Body of pancreas (tissue), 4 donors: Measurements from ENCODE around the gene SERPINA5.

Source experiments
- CTCF ChIP-seq, 7 experiments: fragments of 450-650 bp in 4 of 7; fragments of 200-600 bp in 3 of 7; sonication (generic) in 3 of 7; IDR thresholded peaks; one replicate each; pipeline ENCODE4 v1.5.1; 2016 to 2019; ENCODE audit warnings: antibody characterized with exemption in 7 of 7
- POLR2A ChIP-seq, 3 donors: fragments of 450-650 bp; IDR thresholded peaks; one replicate each; pipeline ENCODE4 v1.6.1; 2016; ENCODE audit warnings: antibody characterized with exemption in 3 of 3, mild to moderate bottlenecking in 2 of 3

- no peak for TF ChIP-seq CTCF (IDR thresholded peaks at IDR 0.05)
- TF ChIP-seq POLR2A (IDR thresholded peaks at IDR 0.05): no peak
Observed at GRCh38 chr14:94582851-94583250, 1.6 kb downstream of the SERPINA5 start.
